Body of pancreas (tissue), 4 donors: ENCODE measurements around the gene STPG4.

Source experiments
- POLR2A ChIP-seq, 3 donors: fragments of 450-650 bp; IDR thresholded peaks; one replicate each; pipeline ENCODE4 v1.6.1; 2016; ENCODE audit warnings: antibody characterized with exemption in 3 of 3, mild to moderate bottlenecking in 2 of 3
- TF ChIP-seq, protein P1 (sequence below), 7 experiments: fragments of 450-650 bp in 4 of 7; fragments of 200-600 bp in 3 of 7; sonication (generic) in 3 of 7; IDR thresholded peaks; one replicate each; pipeline ENCODE4 v1.5.1; 2016 to 2019; ENCODE audit warnings: antibody characterized with exemption in 7 of 7

GRCh38 chr2:47056868-47057686 is 98.0 kb downstream of the STPG4 start:
- TF ChIP-seq, protein P1, sequence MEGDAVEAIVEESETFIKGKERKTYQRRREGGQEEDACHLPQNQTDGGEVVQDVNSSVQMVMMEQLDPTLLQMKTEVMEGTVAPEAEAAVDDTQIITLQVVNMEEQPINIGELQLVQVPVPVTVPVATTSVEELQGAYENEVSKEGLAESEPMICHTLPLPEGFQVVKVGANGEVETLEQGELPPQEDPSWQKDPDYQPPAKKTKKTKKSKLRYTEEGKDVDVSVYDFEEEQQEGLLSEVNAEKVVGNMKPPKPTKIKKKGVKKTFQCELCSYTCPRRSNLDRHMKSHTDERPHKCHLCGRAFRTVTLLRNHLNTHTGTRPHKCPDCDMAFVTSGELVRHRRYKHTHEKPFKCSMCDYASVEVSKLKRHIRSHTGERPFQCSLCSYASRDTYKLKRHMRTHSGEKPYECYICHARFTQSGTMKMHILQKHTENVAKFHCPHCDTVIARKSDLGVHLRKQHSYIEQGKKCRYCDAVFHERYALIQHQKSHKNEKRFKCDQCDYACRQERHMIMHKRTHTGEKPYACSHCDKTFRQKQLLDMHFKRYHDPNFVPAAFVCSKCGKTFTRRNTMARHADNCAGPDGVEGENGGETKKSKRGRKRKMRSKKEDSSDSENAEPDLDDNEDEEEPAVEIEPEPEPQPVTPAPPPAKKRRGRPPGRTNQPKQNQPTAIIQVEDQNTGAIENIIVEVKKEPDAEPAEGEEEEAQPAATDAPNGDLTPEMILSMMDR (IDR thresholded peaks at IDR 0.05), result no peak
- peak in 1 of 3 donors; percentile 21 for TF ChIP-seq POLR2A (IDR thresholded peaks at IDR 0.05)
